HEK293 (cell line): ENCODE measurements around the gene LGALS7.
A peak's percentile ranks its signal among the peaks of the same experiment; 100 is the strongest.
"Not testable (repeated sequence)": the region's sequence is repeated elsewhere in the genome, so short reads cannot be mapped to it uniquely, and the experiment has no call there.

Source experiments
- CTCF ChIA-PET: fragments of 350-600 bp; formaldehyde crosslinking; extraction: SDS; loops from one replicate; lab custom pipeline; 2021; ENCODE audit warnings: antibody characterized with exemption; lab: Yijun Ruan, JAX
- POLR2A ChIA-PET: fragments of 300-600 bp; formaldehyde crosslinking; extraction: SDS; loops from one replicate; lab custom pipeline; 2020; ENCODE audit warnings: antibody characterized with exemption, inconsistent platforms; lab: Yijun Ruan, JAX
- H3K27ac ChIP-seq: fragments of 200-500 bp; sonication (Bioruptor generic); 2 replicates; pipeline ENCODE4 v1.5.1; 2014; ENCODE audit warnings: low read depth, low read length, control low read depth, inconsistent platforms; ENCODE audit errors: extremely low read depth
- H3K36me3 ChIP-seq, 2 experiments: fragments of 200-500 bp in 1 of 2; sonication (Bioruptor generic) in 1 of 2; 1 replicate in 1 of 2; 2 replicates in 1 of 2; pipeline ENCODE4 v1.5.1; 2014 to 2017; ENCODE audit warnings: inconsistent platforms in 2 of 2, low read length in 2 of 2; ENCODE audit not compliant: control insufficient read depth in 2 of 2, insufficient read depth in 1 of 2
- H3K4me1 ChIP-seq: fragments of 200-500 bp; sonication (Bioruptor generic); 2 replicates; pipeline ENCODE4 v1.5.1; 2014; ENCODE audit warnings: mild to moderate bottlenecking, low read length, inconsistent platforms; ENCODE audit not compliant: control insufficient read depth, insufficient read depth
- H3K4me3 ChIP-seq: 2 replicates; pipeline ENCODE4 v1.5.1; 2011; ENCODE audit warnings: low read depth, mild to moderate bottlenecking, control low read depth, low read length, moderate library complexity
- H3K9me3 ChIP-seq: fragments of 200-500 bp; sonication (Bioruptor generic); 2 replicates; pipeline ENCODE4 v1.5.1; 2014; ENCODE audit warnings: low read depth, low read length, inconsistent platforms; ENCODE audit not compliant: control insufficient read depth, insufficient read depth
- HOXA7 ChIP-seq: sonication (generic); formaldehyde crosslinking; IDR thresholded peaks from 2 replicates; pipeline ENCODE4 v1.8.1; 2022; ENCODE audit warnings: missing genetic modification reagents, borderline replicate concordance
- OSR2 ChIP-seq: fragments of 450-650 bp; formaldehyde crosslinking; IDR thresholded peaks from 2 replicates; pipeline ENCODE4 v1.5.1; 2016; ENCODE audit warnings: missing biosample characterization, missing genetic modification characterization
- PRDM4 ChIP-seq: fragments of 450-650 bp; formaldehyde crosslinking; IDR thresholded peaks from 2 replicates; pipeline ENCODE4 v1.5.1; 2017; ENCODE audit warnings: missing biosample characterization, missing genetic modification characterization
- ZBTB17 ChIP-seq: fragments of 450-650 bp; formaldehyde crosslinking; IDR thresholded peaks from 2 replicates; pipeline ENCODE4 v1.5.1; 2016; ENCODE audit warnings: missing biosample characterization, missing genetic modification characterization
- ZBTB48 ChIP-seq: fragments of 450-650 bp; formaldehyde crosslinking; IDR thresholded peaks from 2 replicates; pipeline ENCODE4 v1.5.1; 2016; ENCODE audit warnings: missing biosample characterization, missing genetic modification characterization
- ZFHX2 ChIP-seq: fragments of 450-650 bp; formaldehyde crosslinking; conservative IDR thresholded peaks from 2 replicates; pipeline ENCODE4 v1.5.1; 2016; ENCODE audit warnings: missing biosample characterization, missing genetic modification characterization
- ZNF155 ChIP-seq: fragments of 450-650 bp; formaldehyde crosslinking; IDR thresholded peaks from 2 replicates; pipeline ENCODE4 v1.5.1; 2016; ENCODE audit warnings: missing biosample characterization, missing genetic modification characterization
- ZNF248 ChIP-seq: fragments of 450-650 bp; formaldehyde crosslinking; IDR thresholded peaks from 2 replicates; pipeline ENCODE4 v1.5.1; 2017; ENCODE audit warnings: missing biosample characterization, missing genetic modification characterization
- ZNF266 ChIP-seq: fragments of 450-650 bp; formaldehyde crosslinking; IDR thresholded peaks from 2 replicates; pipeline ENCODE4 v1.5.1; 2016; ENCODE audit warnings: missing biosample characterization, missing genetic modification characterization, low read depth
- ZNF362 ChIP-seq: fragments of 450-650 bp; formaldehyde crosslinking; IDR thresholded peaks from 2 replicates; pipeline ENCODE4 v1.5.1; 2016; ENCODE audit warnings: missing biosample characterization, missing genetic modification characterization
- ZNF514 ChIP-seq: fragments of 450-650 bp; formaldehyde crosslinking; IDR thresholded peaks from 2 replicates; pipeline ENCODE4 v1.5.1; 2016; ENCODE audit warnings: missing biosample characterization, missing genetic modification characterization
- ZNF549 ChIP-seq: fragments of 450-650 bp; IDR thresholded peaks from 2 replicates; pipeline ENCODE4 v1.5.1; 2018; ENCODE audit warnings: missing biosample characterization, missing genetic modification characterization, mild to moderate bottlenecking, inconsistent platforms, moderate library complexity
- ZNF558 ChIP-seq: fragments of 450-650 bp; formaldehyde crosslinking; IDR thresholded peaks from 2 replicates; pipeline ENCODE4 v1.5.1; 2016; ENCODE audit warnings: missing biosample characterization, missing genetic modification characterization
- ZNF664 ChIP-seq: fragments of 450-650 bp; formaldehyde crosslinking; IDR thresholded peaks from 2 replicates; pipeline ENCODE4 v1.5.1; 2016; ENCODE audit warnings: missing biosample characterization, missing genetic modification characterization

LGALS7 gene

GRCh38 chr19:38786061-38786460, 12.7 kb upstream of the LGALS7 start:
- POLR2A ChIA-PET, result interaction anchor here (0.6 to 1.8 kb wide), 4 partner anchors 16 to 63 kb away, joined by 3 to 9 read pairs (median 5); no protein-coding TSS in a partner anchor
- not testable (repeated sequence) for H3K4me1 ChIP-seq, H3K4me3 ChIP-seq, H3K27ac ChIP-seq, H3K36me3 ChIP-seq, H3K9me3 ChIP-seq
- TF ChIP-seq ZFHX2 (tag by site-specific recombination) (peak; percentile 50), ZNF248 (tag by site-specific recombination) (0 out of 2 replicates have a peak, but pooled peaks have one; percentile 50), ZNF362 (tag by site-specific recombination) (peak; percentile 96), ZNF266 (tag by site-specific recombination) (peak; percentile 18; the same call in 1 of the 2 replicates), ZNF514 (tag by site-specific recombination) (0 out of 2 replicates have a peak, but pooled peaks have one; percentile 13)
- CTCF ChIA-PET, result interaction anchor here (0.8 to 2.1 kb wide), 3 partner anchors 8 to 101 kb away, joined by 4 to 12 read pairs (median 6); no protein-coding TSS in a partner anchor

- TF ChIP-seq ZNF558 (tag by site-specific recombination) (no peak), PRDM4 (tag by site-specific recombination) (peak; percentile 92), ZNF362 (tag by site-specific recombination) (no peak), ZNF549 (tag by site-specific recombination) (no peak), OSR2 (tag by site-specific recombination) (peak; percentile 15; the same call in 1 of the 2 replicates), HOXA7 (CRISPR knock-in tag) (no peak), ZBTB48 (tag by site-specific recombination) (no peak), ZNF155 (tag by site-specific recombination) (no peak)
- H3K4me1 ChIP-seq, result 0 out of 2 replicates have a peak, but pooled peaks cover 2% of the 10 kb centered on the region
- no peak overlapping the region for H3K4me3 ChIP-seq
- no peaks in the 10 kb centered on the region for H3K9me3 ChIP-seq
- H3K27ac ChIP-seq, result no peak overlapping the region
- ChIA-PET CTCF (interaction anchor here (0.7 to 5.7 kb wide), 2 partner anchors 16 to 1045 kb away, joined by 3 to 21 read pairs; no protein-coding TSS in a partner anchor), POLR2A (interaction anchor here (1.0 kb wide), 1 partner anchor 64 kb away, joined by 3 read pairs; no protein-coding TSS in a partner anchor)
- no peaks in the 10 kb centered on the region; a peak in 1 of 3 replicates for H3K36me3 ChIP-seq
These were observed 11.9 kb upstream of the LGALS7 start for GRCh38 chr19:38785187-38785699.

GRCh38 chr19:38784224-38784623, 10.9 kb upstream of the LGALS7 start:
- H3K9me3 ChIP-seq, result no peaks in the 10 kb centered on the region
- ChIA-PET CTCF (interaction anchor here (1.0 to 5.7 kb wide), 2 partner anchors 15 to 239 kb away, joined by 3 to 21 read pairs; no protein-coding TSS in a partner anchor), POLR2A (interaction anchor here (0.6 to 0.7 kb wide), 2 partner anchors 65 to 121 kb away, joined by 3 read pairs; no protein-coding TSS in a partner anchor)
- TF ChIP-seq ZBTB17 (tag by site-specific recombination) (peak; percentile 67), ZNF664 (tag by site-specific recombination) (no peak)
- 0 out of 2 replicates have a peak, but pooled peaks cover 2% of the 10 kb centered on the region for H3K4me1 ChIP-seq
- no peaks in the 10 kb centered on the region; a peak in 1 of 3 replicates for H3K36me3 ChIP-seq
- H3K27ac ChIP-seq, result no peak overlapping the region
- H3K4me3 ChIP-seq, result no peak overlapping the region
